VCaP (cell line): ENCODE data around the gene SLC22A12.

Experiments
- H3K27ac ChIP-seq: fragments of 450-650 bp; 2 replicates; pipeline ENCODE4 v1.5.1; 2017
- TF ChIP-seq, protein P1 (sequence below): fragments of 450-650 bp; conservative IDR thresholded peaks from 2 replicates; pipeline ENCODE4 v1.5.1; 2017; ENCODE audit warnings: mild to moderate bottlenecking, moderate library complexity

Gene SLC22A12

GRCh38 chr11:64627371-64627770, 36.4 kb downstream of the SLC22A12 start:
- no peak overlapping the region for H3K27ac ChIP-seq
- TF ChIP-seq, protein P1, sequence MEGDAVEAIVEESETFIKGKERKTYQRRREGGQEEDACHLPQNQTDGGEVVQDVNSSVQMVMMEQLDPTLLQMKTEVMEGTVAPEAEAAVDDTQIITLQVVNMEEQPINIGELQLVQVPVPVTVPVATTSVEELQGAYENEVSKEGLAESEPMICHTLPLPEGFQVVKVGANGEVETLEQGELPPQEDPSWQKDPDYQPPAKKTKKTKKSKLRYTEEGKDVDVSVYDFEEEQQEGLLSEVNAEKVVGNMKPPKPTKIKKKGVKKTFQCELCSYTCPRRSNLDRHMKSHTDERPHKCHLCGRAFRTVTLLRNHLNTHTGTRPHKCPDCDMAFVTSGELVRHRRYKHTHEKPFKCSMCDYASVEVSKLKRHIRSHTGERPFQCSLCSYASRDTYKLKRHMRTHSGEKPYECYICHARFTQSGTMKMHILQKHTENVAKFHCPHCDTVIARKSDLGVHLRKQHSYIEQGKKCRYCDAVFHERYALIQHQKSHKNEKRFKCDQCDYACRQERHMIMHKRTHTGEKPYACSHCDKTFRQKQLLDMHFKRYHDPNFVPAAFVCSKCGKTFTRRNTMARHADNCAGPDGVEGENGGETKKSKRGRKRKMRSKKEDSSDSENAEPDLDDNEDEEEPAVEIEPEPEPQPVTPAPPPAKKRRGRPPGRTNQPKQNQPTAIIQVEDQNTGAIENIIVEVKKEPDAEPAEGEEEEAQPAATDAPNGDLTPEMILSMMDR, result no peak

DNA sequence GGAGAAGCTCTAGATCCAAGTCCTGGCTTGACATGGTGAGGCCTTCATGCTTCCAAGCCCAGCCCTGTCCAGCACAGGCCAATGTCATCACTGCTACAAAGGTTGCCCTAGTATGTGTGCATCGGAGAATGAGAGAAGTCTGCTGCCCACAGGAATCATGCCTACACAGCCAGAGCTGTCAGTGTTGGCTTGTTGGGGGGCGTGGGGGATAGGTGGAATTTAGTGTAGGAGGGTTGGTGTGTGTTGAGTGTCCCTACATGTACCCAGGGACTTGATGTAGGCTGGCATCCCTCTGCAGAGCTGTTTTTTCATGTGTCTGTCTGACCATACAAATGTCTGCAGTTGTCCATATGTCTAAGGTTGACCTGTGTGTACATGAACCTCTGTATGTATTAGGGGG, 37.6 kb downstream of the SLC22A12 start:
- no peak overlapping the region for H3K27ac ChIP-seq
- TF ChIP-seq, protein P1, result no peak

- TF ChIP-seq, protein P1, result no peak
- no peak overlapping the region for H3K27ac ChIP-seq
Measured at GRCh38 chr11:64629103-64629502, 38.1 kb downstream of the SLC22A12 start.

DNA sequence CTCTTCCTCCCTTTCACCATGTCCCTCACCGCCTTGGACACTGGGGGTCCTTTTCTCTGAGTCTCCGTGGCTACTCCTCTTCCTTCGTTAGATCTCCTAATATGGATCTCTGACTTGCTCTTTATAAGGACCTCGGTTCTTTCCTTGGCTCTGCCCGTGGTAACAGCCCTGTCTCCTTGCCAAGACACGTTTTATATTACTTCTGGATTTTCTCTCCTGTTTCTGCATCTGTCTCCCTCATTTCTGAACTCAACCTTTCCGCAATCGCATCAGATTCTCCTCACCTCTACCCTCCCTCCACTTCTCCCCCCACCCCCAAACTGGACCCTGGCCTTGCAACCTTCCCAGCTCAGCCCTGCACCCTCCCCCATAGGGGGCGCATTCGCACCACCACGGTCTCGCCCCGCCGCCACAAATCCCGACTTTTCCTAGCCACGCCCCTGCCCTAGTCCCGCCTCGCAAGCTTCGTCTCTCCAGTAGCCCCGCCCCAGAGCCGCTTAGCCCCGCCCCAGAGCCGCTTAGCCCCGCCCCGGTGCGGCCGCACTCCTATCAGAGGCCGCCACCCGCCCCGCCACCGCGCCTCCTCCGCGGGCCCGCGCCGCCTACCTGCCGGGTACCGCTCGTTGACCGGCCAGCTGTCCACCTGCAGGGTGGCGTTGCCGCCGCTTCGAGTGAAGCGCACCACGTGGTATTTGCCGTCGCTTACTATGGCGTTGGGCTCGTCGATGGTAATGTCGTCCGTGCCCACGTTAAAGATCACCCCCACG, 39.0 kb downstream of the SLC22A12 start:
- TF ChIP-seq, protein P1, result no peak
- H3K27ac ChIP-seq, result no peak overlapping the region

GRCh38 chr11:64631675-64632074, 40.7 kb downstream of the SLC22A12 start:
- H3K27ac ChIP-seq, result no peak overlapping the region
- TF ChIP-seq, protein P1, result no peak

DNA sequence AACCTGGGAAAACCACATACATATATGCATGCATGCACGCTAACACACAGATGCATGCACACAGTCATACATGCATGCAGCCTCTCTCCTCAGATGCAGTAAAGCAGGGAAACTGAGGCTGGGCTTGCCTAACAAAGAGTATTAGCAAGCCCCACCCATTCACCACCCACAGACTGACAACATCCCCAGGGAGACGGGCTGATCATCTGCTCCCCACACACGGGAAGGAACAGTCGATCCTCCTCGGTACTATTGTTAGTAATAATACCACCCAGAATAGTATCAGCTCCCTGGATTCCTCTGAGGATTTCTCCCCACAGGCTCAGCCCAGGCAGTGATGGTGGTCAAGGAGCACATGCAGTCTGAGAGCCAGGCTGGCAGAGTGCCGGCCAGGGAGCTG, 41.2 kb downstream of the SLC22A12 start:
- H3K27ac ChIP-seq, result no peak overlapping the region
- TF ChIP-seq, protein P1, result no peak

- TF ChIP-seq, protein P1, result no peak
- H3K27ac ChIP-seq, result no peak overlapping the region
Measured at GRCh38 chr11:64632654-64633053, 41.6 kb downstream of the SLC22A12 start.
